ENCODE data around the gene ECPAS.
"Not testable (repeated sequence)": the region's sequence is repeated elsewhere in the genome, so short reads cannot be mapped to it uniquely, and the experiment has no call there.

ECPAS gene

GRCh38 chr9:111481885-111482636 lies 2.1 kb downstream of the ECPAS start:
- DNase-seq (ENCODE audit: low spot score): no peak
- FAIRE-seq: no peak

GRCh38 chr9:111477677-111478076 lies 6.5 kb downstream of the ECPAS start:
- no peak for DNase-seq (ENCODE audit: low spot score)
- FAIRE-seq: no peak

- FAIRE-seq: no peak
- DNase-seq (ENCODE audit: low spot score): no peak
Measured at GRCh38 chr9:111475195-111475594, 9.0 kb downstream of the ECPAS start.

GRCh38 chr9:111474385-111474784 lies 9.8 kb downstream of the ECPAS start:
- no peak for FAIRE-seq
- no peak for DNase-seq (ENCODE audit: low spot score)

- no peak for FAIRE-seq
- no peak for DNase-seq (ENCODE audit: low spot score)
Measured at GRCh38 chr9:111467778-111468367, 16.3 kb downstream of the ECPAS start.

- FAIRE-seq: no peak
- DNase-seq (ENCODE audit: low spot score): no peak
Measured at GRCh38 chr9:111463048-111463447, 21.1 kb downstream of the ECPAS start.

GRCh38 chr9:111458139-111459009 lies 25.8 kb downstream of the ECPAS start:
- DNase-seq (ENCODE audit: low spot score): no peak
- no peak for FAIRE-seq

GRCh38 chr9:111456529-111456928 lies 27.7 kb downstream of the ECPAS start:
- no peak for DNase-seq (ENCODE audit: low spot score)
- no peak for FAIRE-seq

GRCh38 chr9:111455638-111456037 lies 28.5 kb downstream of the ECPAS start:
- DNase-seq (ENCODE audit: low spot score) (no peak), FAIRE-seq (no peak)

GRCh38 chr9:111454751-111455150 lies 29.4 kb downstream of the ECPAS start:
- FAIRE-seq (no peak), DNase-seq (ENCODE audit: low spot score) (no peak)

GRCh38 chr9:111451570-111451969 lies 32.6 kb downstream of the ECPAS start:
- no peak for DNase-seq (ENCODE audit: low spot score)
- no peak for FAIRE-seq

GRCh38 chr9:111450124-111450523 lies 34.1 kb downstream of the ECPAS start:
- no peak for FAIRE-seq

GRCh38 chr9:111449705-111450104 lies 34.5 kb downstream of the ECPAS start:
- FAIRE-seq: no peak
- DNase-seq (ENCODE audit: low spot score): no peak

More at GRCh38 chr9:111450124-111450523, 34.1 kb downstream of the ECPAS start:
- DNase-seq (ENCODE audit: low spot score): no peak

GRCh38 chr9:111445799-111446198 lies 38.4 kb downstream of the ECPAS start:
- not testable (repeated sequence) for FAIRE-seq; DNase-seq (ENCODE audit: low spot score)

- FAIRE-seq: no peak
Measured at GRCh38 chr9:111443454-111443853, 40.7 kb downstream of the ECPAS start.

GRCh38 chr9:111442360-111443027 lies 41.7 kb downstream of the ECPAS start:
- DNase-seq (ENCODE audit: low spot score) (no peak), FAIRE-seq (no peak)

More at GRCh38 chr9:111443454-111443853, 40.7 kb downstream of the ECPAS start:
- DNase-seq (ENCODE audit: low spot score): no peak

- FAIRE-seq (no peak), DNase-seq (ENCODE audit: low spot score) (no peak)
Measured at GRCh38 chr9:111440226-111440625, 44.0 kb downstream of the ECPAS start.

GRCh38 chr9:111438541-111439235 lies 45.5 kb downstream of the ECPAS start:
- no peak for DNase-seq (ENCODE audit: low spot score)
- no peak for FAIRE-seq

GRCh38 chr9:111436571-111436970 lies 47.6 kb downstream of the ECPAS start:
- no peak for FAIRE-seq
- DNase-seq (ENCODE audit: low spot score): no peak

GRCh38 chr9:111433082-111433481 lies 51.1 kb downstream of the ECPAS start:
- no peak for DNase-seq (ENCODE audit: low spot score)
- no peak for FAIRE-seq

- FAIRE-seq: no peak
- no peak for DNase-seq (ENCODE audit: low spot score)
Measured at GRCh38 chr9:111431684-111432083, 52.5 kb downstream of the ECPAS start.

Data from urothelium cell line (cell line).